OCI-LY7 (cell line): Measurements from ENCODE around the gene GAB4. TPM values are rescaled to one million over a fixed set of nuclear protein-coding genes. Genes with fewer than 3 reads are reported as not detected.

ENCODE experiments used
- BruUV-seq: library from RNA; stranded (reverse); fragments of 400-500 nt; replicated peaks from 2 replicates; lab custom pipeline; 2021; lab: Mats Ljungman, UMichigan
- CTCF ChIA-PET: fragments of 300-600 bp; sonication (Branson Sonifier 250); formaldehyde crosslinking; loops from one replicate; lab custom pipeline; 2022; ENCODE audit warnings: antibody characterized with exemption; ENCODE audit not compliant: unreplicated experiment; lab: Charles Lee
- POLR2A ChIA-PET: fragments of 300-600 bp; sonication (Branson Sonifier 250); formaldehyde crosslinking; loops from one replicate; lab custom pipeline; 2022; ENCODE audit warnings: antibody characterized with exemption; lab: Charles Lee
- DNase-seq: peaks from one replicate; pipeline ENCODE4 v3.0.0-alpha.2; 2015; ENCODE audit warnings: low spot score
- H2AFZ ChIP-seq: fragments of 200-600 bp; sonication (generic), shearing (Covaris generic); 2 replicates; pipeline ENCODE4 v1.6.1; 2014; ENCODE audit warnings: mild to moderate bottlenecking, antibody characterized with exemption, low read length, moderate library complexity
- H3K27ac ChIP-seq: fragments of 200-600 bp; sonication (generic); 2 replicates; pipeline ENCODE4 v1.5.1; 2014; ENCODE audit warnings: mixed run types, low read depth, mild to moderate bottlenecking, moderate library complexity, low read length, inconsistent platforms; ENCODE audit not compliant: poor library complexity, severe bottlenecking
- H3K36me3 ChIP-seq: fragments of 200-600 bp; sonication (generic); 2 replicates; pipeline ENCODE4 v1.6.1; 2014; ENCODE audit warnings: mild to moderate bottlenecking, antibody characterized with exemption, low read length, moderate library complexity, mixed read lengths; ENCODE audit not compliant: insufficient read depth
- H3K4me1 ChIP-seq: fragments of 200-600 bp; sonication (generic); 2 replicates; pipeline ENCODE4 v1.5.1; 2014; ENCODE audit warnings: mild to moderate bottlenecking, low read length; ENCODE audit not compliant: insufficient read depth, poor library complexity, severe bottlenecking
- H3K4me2 ChIP-seq: fragments of 200-600 bp; sonication (generic); 2 replicates; pipeline ENCODE4 v1.6.1; 2014; ENCODE audit warnings: mild to moderate bottlenecking, low read length
- H3K4me3 ChIP-seq: fragments of 200-600 bp; sonication (generic); 2 replicates; pipeline ENCODE4 v1.5.1; 2014; ENCODE audit warnings: mild to moderate bottlenecking, low read depth, low read length; ENCODE audit not compliant: poor library complexity, severe bottlenecking
- H3K79me2 ChIP-seq: fragments of 200-600 bp; sonication (generic); 2 replicates; pipeline ENCODE4 v1.6.1; 2016; ENCODE audit warnings: low read depth, mild to moderate bottlenecking, low read length, moderate library complexity, mixed read lengths; ENCODE audit not compliant: insufficient read depth
- H3K9me2 ChIP-seq: fragments of 200-600 bp; sonication (generic); 2 replicates; pipeline ENCODE4 v1.6.1; 2016; ENCODE audit warnings: mild to moderate bottlenecking, low read length, mixed read lengths; ENCODE audit not compliant: insufficient read depth
- H3K9me3 ChIP-seq: fragments of 200-600 bp; sonication (generic); 2 replicates; pipeline ENCODE4 v1.6.1; 2014; ENCODE audit warnings: mild to moderate bottlenecking, mixed run types, low read length, mixed read lengths
- H4K20me1 ChIP-seq: fragments of 200-600 bp; sonication (generic); 2 replicates; pipeline ENCODE4 v1.6.1; 2014; ENCODE audit warnings: mild to moderate bottlenecking, antibody characterized with exemption, low read length, moderate library complexity, mixed read lengths; ENCODE audit not compliant: insufficient read depth
- EZH2phosphoT487 ChIP-seq: fragments of 200-600 bp; sonication (generic); IDR thresholded peaks from 2 replicates; pipeline ENCODE4 v1.6.1; 2018; ENCODE audit warnings: low read depth, borderline replicate concordance, mild to moderate bottlenecking, mixed run types, antibody characterized with exemption, low read length, moderate library complexity, mixed read lengths
- intact Hi-C: fragments of 100-400 bp; cut with micrococcal nuclease; formaldehyde crosslinking; loops from one replicate; pipeline ENCODE4 v1.10.0; 2022; ENCODE audit not compliant: unreplicated experiment
- total RNA-seq, 2 experiments: library from RNA; depleted of rRNA in 1 of 2; stranded (reverse); fragments of >200 nt in 1 of 2; shearing (Covaris generic) in 1 of 2; gene quantifications; 2 replicates each; pipeline ENCODE4 v1.2.3, GENCODE V29; 2014 to 2022
- TF ChIP-seq, protein P1 (sequence below): fragments of 200-600 bp; sonication (generic); conservative IDR thresholded peaks from 2 replicates; pipeline ENCODE4 v1.5.1; 2014; ENCODE audit warnings: mild to moderate bottlenecking, antibody characterized with exemption, low read length, moderate library complexity, mixed read lengths

GAB4 gene
- total RNA-seq, 2 experiments from 2014 or later = not detected

DNA sequence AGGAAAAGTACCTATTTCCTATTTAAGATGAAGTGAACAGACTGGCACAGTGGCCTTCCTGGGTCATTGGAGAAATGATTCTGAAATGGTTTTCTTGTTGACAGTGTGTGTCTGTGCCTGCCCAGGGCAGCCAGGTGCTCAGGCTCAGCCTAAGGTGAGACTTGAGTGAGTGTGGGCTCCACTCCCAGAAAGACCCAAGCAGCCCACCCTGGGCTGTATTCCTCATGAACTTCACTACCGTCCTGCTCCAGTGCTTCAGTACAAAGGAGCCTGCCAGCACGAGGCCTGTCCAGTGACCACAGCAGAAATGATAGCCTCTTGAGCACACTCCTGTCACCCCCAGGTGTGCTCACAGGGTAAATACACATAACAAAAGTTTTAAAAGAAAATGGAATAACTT lies 49.5 kb downstream of the GAB4 start:
- CTCF ChIA-PET = no interaction called here

DNA sequence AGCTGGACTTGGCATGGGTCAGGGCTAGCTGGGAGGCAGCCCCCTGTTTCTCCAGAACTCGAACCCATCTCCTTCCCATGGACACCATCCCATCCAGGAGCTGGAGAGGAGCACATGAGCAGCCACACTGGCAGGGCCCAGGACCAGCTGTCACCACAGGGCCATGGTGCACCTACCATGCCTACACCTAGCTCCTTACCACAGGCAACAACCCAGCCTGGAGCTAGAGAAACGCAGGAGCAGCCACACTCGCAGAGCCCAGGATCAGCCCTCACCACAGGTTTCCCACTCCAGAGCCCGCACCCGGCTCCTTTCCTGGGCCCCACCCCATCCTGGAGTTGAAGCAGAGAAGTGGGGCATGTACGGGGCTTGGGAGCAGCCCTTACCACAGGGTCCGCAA lies 50.2 kb downstream of the GAB4 start:
- POLR2A ChIA-PET = interaction anchor here (0.6 kb wide), 1 partner anchor 280 kb away, joined by 6 read pairs; no protein-coding TSS in a partner anchor
- Histone ChIP-seq H3K4me2 (no peak overlapping the region), H2AFZ (no peak overlapping the region), H4K20me1 (no peaks in the 10 kb centered on the region), H3K9me2 (no peaks in the 10 kb centered on the region), H3K79me2 (no peaks in the 10 kb centered on the region), H3K4me3 (no peak overlapping the region), H3K9me3 (no peaks in the 10 kb centered on the region), H3K27ac (no peak overlapping the region), H3K4me1 (peaks cover 6% of the 10 kb centered on the region), H3K36me3 (no peaks in the 10 kb centered on the region)
- TF ChIP-seq EZH2phosphoT487 = no peak
- TF ChIP-seq, protein P1, sequence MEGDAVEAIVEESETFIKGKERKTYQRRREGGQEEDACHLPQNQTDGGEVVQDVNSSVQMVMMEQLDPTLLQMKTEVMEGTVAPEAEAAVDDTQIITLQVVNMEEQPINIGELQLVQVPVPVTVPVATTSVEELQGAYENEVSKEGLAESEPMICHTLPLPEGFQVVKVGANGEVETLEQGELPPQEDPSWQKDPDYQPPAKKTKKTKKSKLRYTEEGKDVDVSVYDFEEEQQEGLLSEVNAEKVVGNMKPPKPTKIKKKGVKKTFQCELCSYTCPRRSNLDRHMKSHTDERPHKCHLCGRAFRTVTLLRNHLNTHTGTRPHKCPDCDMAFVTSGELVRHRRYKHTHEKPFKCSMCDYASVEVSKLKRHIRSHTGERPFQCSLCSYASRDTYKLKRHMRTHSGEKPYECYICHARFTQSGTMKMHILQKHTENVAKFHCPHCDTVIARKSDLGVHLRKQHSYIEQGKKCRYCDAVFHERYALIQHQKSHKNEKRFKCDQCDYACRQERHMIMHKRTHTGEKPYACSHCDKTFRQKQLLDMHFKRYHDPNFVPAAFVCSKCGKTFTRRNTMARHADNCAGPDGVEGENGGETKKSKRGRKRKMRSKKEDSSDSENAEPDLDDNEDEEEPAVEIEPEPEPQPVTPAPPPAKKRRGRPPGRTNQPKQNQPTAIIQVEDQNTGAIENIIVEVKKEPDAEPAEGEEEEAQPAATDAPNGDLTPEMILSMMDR = no peak
- intact Hi-C loops = no loop called here
- BruUV-seq = no TSS peak
- no peak for DNase-seq
- CTCF ChIA-PET = no interaction called here

More for the DNA sequence above, 49.5 kb downstream of the GAB4 start:
- Histone ChIP-seq H3K36me3 (no peaks in the 10 kb centered on the region), H3K79me2 (no peaks in the 10 kb centered on the region), H3K4me3 (no peak overlapping the region), H3K9me2 (no peaks in the 10 kb centered on the region), H4K20me1 (no peaks in the 10 kb centered on the region), H2AFZ (no peak overlapping the region), H3K27ac (no peak overlapping the region), H3K9me3 (no peaks in the 10 kb centered on the region), H3K4me1 (peaks cover 10% of the 10 kb centered on the region), H3K4me2 (no peak overlapping the region)
- no peak for DNase-seq
- POLR2A ChIA-PET = no interaction called here
- intact Hi-C loops = no loop called here
- no TSS peak for BruUV-seq
- TF ChIP-seq EZH2phosphoT487 = no peak

GRCh38 chr22:16956290-16956689 lies 51.7 kb downstream of the GAB4 start:
- no peak overlapping the region for H2AFZ ChIP-seq
- DNase-seq = no peak
- no peak overlapping the region for H3K4me2 ChIP-seq
- POLR2A ChIA-PET = no interaction called here
- no peaks in the 10 kb centered on the region for H3K79me2 ChIP-seq
- intact Hi-C loops = no loop called here
- CTCF ChIA-PET = no interaction called here
- BruUV-seq = no TSS peak
- no peak for TF ChIP-seq EZH2phosphoT487
- TF ChIP-seq, protein P1 = no peak
- H3K4me1 ChIP-seq = peaks cover 6% of the 10 kb centered on the region
- H3K27ac ChIP-seq = no peak overlapping the region
- no peak overlapping the region for H3K4me3 ChIP-seq
- no peaks in the 10 kb centered on the region for H3K9me3 ChIP-seq
- H4K20me1 ChIP-seq = no peaks in the 10 kb centered on the region
- no peaks in the 10 kb centered on the region for H3K36me3 ChIP-seq
- no peaks in the 10 kb centered on the region for H3K9me2 ChIP-seq
